HCEC 1CT (cell line): ENCODE measurements around the gene FHIT.

Source experiments
- DNase-seq: peaks from one replicate; pipeline ENCODE4 v3.0.0-alpha.2; 2017

FHIT gene

DNA sequence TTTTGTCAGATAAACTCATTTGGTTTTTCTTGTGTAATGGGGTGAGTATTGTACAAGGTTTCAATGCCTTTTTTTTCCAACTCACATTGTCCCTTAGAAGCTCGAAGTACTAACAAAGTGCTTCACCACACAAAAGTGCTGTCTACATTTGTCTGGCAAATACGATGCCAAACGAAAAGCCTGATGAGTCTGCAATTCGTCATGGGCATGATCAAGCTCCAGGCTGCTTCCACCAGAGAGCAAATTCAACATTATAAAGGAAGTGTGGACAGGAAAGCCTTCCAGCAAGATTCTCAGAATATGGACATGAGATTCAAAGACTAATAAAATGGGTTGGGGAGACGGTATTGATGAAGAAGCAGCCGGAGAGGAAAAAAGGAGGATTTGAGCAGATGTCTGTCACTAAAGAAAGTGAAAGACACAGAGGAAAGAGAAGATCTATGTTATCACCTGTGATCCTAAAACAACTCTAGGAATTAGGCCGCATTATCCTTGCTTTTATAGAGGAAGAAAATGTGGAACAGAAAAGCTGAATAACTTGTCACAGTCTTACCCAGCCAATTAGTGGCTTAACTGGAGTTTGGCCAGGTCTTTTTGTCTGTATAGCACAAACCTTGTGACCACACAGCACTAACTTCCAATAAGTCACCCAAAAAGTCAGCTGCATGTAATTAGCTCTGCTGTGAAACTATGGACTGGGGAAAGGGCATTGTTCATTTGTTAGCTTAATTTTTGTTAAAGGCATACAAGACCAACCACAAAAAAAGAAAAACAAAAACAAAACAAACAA, 494.8 kb downstream of the FHIT start:
- no peak for DNase-seq

DNA sequence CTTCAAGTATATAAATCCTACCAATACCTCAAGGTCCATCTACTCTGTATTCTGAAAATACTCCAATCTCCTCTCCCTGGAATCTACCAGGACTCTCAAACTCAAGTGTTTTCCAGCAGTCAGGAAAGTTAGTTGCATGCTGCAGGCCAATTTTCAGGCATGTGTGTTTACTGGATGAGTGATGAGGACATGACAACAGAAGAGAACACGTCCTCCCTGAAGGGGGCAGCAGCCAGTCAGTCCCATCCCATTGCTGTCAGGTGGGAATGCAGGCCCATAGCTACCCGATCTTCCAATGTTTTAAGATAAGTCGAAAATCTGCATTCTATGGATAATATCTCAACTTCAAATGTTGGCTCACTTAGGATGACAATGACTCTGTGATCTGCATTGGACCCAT, 496.2 kb downstream of the FHIT start:
- no peak for DNase-seq

DNA sequence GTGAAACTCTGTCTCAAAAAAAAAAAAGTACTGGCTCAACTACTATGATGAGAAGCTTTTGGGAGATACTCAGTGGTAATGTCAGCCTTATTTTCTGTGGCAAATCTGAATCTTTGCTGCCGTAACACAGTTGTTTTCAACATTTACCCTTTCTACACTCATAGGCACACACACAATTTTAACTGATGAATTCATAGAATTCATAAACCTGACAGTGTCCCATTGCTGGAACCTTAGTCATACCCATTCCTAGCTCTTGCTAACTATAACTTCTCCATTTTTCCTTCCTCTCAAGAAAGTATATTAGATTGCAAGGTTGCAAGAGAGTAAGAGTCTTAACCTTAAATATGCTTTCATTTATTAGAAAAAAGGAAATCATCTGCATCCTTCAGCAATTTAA, 496.6 kb downstream of the FHIT start:
- peak; percentile 11 for DNase-seq

DNA sequence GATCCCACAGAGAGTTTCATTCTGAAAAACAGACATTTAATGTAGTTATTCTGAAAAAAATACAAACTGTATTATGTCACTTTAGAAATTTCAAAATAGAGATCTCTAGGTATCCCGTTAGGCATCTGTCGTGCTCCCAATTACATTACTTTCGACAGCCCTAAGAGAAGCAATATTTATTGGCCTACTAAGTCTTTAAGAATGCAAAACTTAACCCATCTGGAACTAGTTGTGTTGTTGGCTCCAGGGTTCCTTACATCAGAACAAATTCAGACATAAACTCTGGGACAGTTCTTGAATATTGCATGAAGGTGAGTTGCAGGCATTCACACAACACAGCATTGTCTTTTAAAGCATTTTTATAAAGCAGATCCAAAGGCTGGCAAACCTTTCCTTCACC, 498.4 kb downstream of the FHIT start:
- peak; percentile 12 for DNase-seq

DNA sequence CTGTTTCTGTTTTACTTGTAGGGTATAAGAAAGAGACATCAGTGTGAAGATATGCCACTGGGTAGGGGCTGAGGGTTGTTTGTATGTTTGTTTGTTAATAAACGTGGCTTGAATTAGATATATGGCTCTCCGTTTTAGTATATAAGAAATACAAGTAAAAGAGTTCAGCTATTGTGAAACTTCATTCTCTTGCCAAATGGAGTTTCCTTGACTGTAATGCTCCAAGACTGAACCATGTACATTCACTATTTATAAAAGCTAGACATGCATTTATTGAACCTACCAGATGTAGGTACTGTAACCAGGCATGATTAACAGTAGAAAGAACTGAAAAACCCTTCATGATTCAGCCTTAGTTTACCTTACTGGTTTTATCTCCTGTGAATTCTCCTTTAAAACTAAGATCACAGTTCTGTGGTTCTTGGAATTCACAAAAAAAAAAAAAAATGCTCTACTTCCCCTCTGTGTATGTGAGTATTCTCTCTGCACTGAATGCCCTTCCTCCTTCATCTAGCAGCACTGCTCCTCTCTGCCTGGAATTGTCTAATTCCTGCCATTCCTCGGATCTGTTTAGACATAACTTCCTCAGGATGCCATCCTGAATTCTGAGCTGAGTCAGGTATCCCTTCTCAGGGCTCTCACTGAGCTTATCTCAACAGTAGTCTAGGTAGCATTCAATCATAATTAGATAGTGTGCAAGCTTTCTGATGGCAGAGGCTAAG, 504.4 kb downstream of the FHIT start:
- DNase-seq = no peak

DNA sequence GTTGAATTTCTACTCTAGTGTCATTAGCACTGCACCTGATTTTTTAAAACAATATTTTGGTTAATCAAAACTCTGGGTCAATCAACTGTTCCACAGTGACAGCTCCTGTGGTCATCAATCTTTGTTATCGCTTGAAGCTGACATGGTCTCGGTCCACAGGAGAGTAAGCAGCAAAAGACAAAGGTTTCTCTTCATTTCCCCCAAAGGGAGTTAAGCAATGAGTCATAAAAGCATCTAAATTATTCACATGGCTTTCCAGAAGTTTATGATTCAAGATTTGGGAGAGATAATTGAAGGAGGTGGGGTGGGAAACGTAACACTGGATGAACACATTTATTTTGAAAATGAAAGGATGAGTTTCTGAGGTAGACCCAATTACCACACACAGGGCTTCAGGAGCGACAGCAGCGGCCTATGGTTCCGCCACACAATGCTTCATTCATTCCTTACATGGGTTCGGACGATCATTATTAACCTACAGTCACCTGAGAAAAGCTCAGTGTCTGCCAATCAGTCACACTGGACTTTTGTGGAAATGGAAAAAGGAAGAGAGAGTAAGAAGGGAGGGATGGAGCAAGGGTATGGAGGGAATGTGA, 505.1 kb downstream of the FHIT start:
- DNase-seq = no peak

DNA sequence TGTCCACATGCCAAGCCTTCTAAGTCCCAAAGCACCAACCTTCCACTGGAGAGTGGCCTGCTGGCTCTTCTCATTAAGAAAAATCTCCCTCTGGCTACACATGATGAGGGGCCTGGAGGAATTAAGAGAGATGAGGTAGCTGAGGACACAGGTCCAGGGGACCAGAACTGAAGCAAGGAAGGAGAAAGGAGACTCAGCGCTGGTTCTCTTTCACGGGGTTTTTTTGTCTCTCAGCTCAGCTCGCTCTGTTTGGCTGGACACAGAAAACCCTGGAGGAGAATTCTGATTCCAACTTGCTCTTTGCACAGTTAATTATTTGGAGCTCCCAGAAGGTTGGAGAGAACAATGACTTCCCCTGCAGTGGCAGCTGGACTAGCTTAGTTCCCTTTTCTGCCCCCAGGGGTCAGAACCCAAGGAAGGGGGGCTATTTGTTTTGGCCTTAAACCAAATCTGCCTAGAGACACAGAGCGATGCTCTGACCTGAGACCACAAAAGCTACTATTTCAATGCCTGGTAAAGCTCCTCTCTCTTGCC, 507.6 kb downstream of the FHIT start:
- DNase-seq = no peak

DNA sequence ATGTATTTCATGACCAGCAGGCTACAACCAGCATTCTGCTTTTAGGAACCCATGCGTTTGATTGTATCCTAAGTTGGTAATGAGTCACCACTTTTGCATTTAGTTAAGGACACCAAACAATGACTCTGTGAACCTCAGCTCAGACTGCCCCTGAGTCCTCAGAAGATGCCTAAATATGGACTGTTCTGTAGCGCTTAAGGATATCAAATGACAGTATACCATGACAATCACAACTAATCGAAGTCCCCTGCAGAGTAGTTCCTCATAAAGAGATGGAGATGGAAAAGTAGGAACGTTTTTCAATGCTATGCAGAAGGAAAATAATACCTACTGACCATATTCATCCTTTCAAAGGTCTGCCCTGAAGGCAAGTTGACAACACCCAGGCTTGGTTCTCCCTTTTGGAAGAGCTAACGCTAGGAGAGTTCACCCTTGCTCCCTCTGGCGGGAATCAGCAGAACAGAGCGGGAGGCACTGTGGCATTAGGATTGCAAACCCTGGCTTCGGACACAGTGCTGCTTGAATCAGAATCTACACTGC, 508.6 kb downstream of the FHIT start:
- peak; percentile 71 for DNase-seq

DNA sequence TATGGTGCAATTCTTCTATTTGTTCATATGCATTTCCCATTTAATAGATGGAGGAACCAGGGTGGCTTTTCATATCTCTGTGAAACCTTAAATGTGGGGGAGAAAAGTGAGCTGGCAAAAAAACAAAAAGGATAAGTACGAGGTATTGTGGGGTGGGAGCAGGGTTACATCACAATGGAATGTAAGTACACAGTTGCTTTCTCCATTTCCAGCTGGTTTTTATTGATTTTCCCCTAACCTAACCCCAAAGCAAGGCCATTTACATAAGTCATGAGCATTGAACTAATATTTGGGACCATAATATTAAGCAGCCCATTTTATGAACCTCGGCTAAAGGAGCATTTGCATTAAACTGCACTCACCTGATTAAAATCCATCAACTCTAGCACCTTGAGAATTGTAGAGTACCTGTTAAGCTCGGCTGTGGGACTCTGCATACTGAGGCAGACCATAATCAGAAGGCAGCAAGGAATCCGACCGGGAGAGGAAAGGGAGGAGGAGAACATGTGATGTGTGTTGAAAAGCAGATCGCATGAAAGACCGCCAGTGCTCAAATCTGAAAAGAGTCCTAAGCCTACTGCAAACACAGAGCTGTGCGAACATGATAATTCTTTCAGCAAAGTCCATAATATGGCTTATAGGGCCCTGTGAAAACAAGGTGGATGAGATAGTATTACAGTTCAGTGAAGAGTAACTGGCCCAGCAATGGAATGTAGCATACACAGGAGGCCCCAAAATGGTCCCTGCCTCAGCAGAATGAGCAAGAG, 513.4 kb downstream of the FHIT start:
- no peak for DNase-seq

DNA sequence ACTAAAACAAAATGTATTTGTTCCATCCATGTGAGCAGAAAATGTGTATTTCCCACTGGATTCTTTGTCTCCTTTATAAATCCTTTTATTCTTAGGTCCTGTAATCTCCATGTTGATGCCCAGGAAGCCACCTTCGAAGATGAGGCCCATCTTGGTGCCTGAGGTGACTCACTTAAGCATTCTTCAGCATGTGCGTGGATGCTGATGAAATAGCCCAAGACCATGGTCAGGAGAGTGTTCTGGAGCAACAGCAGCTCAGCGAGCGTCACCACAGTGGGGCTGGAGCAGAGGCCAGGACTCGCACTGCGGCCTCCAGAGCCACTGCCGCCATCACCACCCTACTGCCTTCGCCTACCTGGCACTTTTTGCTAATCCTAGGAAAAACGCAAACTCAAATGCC, 520.9 kb downstream of the FHIT start:
- no peak for DNase-seq

DNA sequence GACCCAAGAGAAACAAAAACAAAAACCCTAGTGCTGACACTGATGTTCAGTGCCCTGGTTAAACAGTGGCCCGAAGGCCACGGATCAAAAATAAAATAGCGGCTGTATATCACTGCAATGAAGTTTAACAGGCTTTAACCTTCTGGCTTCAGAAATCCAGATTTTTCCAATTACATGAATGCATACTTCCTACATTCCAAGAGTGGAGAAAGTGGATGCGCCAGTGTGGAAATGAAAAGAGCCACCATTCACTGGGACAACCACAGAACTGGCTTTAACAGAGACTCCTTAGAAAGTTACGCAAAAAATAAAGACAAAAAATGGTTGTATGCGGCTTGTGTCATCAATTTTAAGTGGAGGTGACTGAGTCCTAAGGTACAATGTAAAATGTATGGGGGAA, 522.2 kb downstream of the FHIT start:
- DNase-seq = no peak

DNA sequence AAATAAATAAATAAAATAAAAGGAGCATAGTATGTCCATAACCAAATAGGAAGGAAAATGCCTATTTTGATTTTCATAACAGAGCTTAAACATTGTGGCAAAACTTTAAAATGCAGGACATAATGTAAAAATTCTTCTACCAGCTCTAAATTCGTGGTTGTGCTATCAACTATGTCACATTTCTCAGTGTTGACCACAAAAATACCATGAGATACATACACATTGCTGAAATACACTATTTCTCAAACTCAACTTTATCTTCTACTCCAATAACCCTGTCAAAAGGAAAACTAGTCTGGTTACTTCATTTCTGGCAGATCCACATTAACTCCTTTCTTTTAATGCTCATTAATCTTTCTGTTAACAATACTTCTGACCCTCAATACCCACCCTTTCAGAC, 523.2 kb downstream of the FHIT start:
- no peak for DNase-seq

DNA sequence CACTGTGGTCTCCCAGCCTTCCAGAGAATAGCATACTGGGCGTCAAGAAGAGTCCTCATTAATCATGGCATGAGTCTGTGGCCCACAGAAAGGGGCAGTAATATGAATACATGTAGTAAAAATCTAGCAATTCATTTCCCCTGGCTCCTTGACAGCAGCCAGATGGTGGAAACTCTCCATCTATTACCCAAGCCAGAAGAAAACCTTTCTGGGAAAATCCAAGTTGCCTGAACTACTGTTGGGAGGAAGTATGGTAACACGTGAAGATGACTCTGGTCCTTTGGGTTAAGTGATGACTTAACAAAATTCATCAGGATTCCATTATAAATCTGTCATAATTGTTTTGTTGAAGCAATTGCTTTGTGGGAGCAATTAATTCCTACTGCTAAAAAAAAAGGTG, 530.5 kb downstream of the FHIT start:
- peak; percentile 37 for DNase-seq

DNA sequence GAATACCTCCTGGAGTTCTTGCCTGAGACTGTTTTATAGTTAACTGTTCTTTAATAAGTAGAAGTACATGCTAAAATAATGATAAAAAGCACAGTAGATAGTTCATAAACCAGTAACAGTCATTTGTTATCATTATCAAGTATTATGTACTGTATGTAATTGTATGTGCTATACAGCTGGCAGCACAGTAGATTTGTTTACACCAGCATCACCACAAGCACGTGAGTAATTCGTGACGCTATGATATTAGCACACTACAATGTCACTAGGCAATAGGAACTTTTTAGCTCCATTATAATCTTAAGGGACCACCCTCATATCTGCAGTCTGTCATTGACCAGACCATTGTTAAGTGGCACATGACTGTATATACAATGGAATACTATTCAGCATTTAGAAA, 534.7 kb downstream of the FHIT start:
- no peak for DNase-seq

DNA sequence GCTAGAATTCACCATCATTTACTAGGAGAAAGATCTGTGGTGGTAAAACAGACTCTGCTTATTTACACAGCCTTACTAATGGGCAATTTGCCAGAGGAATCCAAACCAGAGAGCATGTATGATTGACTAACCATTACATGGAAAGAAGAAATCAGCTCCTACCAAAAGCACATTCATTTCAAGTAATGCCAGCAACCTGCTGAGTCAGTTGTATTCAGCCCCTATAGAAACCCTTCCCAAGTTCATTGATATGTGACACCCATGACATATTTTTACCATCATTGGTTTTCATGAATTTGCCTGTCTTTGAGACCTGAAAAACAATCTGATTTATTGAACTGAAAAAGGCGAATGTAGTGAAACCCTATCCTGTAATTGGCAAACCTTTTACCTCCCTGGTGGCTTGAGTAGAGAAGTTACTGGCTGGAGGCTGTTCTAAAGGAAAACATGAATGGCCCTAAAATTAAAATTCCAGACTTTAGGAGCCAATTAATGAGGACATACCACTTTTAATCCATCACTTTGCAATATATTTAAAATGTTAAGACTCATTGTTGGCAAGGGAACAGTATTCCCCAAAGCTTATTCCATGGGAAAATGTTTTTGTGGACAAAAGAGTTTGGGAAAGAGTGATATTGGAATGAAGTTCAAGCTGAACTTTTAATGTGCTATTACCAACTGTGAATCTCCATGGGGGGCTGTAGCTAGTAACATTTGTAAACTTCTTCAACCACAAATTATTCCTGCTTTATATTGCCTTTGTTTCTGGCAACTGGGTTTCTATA, 542.9 kb downstream of the FHIT start:
- peak; percentile 38 for DNase-seq

DNA sequence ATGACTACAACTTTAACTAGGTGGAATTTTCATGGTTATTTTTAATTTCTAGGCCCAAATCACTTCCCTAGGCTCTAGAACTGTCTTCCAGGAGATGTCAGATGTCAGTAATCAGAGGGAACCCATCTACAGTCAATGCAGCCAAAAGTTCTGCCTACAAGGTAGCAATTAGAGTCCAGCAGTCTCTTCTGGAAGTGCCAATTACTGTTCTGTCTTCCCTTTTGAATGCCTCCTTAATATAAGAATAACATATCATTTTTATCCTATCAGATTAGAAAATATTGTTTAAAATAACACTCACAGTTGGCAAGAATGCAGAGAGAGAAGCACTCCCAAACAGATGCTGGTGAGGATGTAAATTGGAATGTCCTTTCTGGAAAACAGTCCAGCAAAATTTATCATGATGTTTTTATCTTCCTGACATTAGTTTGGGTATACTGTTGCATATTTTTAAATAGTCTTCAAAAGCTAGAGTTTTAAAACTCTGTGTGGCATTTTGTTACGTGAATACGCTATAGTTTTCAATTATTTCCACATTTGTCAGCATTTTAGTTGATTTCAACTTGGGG, 543.7 kb downstream of the FHIT start:
- DNase-seq = peak; percentile 34

DNA sequence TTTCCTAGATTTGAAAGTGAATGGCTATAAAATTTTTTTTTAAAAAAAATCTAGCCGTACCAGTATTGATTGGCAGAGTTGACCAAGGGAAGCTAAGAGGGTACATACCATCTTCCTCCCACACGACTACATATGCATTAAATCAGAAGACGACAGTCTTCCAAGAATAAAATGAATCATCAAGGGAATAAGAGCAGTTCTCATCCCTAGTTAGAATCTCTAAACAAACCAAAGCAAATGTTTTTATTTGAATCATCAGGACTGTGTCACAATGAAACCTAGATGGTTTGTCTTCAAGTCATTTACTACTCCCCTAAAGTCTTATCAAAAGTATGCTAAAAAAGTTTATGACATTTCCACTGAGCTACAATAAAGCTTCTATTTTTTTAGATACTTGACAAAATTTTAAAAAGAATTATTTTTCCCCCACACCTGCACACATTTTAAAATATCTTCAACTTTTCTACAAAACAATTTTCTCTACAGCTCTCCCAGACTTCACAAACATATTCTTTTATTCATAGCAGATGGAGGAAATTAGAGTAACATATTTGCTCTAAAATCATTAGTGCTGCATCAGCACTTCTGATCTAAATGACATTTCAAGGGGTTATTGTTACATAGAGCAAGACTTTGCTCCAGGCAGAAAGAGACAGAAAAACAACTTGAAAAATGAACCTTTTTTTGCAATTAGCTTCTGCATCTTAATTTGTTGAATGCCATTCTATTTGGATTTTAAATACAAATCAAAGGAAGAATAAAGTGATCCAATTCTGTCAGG, 547.1 kb downstream of the FHIT start:
- peak; percentile 57 for DNase-seq

DNA sequence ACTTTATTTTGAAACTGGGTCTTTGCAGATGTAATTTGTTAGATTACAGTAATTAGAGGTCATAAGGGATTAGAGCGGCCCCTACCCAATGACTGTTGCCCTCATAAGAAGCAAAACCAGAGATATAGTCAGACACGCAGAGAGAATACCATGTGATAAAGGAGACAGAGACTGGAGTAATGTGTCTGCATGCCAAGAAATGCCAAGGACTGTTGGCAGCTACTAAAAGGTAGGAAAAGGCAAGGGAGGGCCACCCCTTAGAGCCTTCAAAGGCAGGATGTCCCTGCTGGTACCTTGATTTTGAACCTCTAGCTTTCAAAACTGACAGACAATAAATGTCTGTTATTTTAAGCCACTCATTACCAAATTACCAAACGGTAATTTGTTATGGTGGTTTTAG, 548.2 kb downstream of the FHIT start:
- DNase-seq = no peak

DNA sequence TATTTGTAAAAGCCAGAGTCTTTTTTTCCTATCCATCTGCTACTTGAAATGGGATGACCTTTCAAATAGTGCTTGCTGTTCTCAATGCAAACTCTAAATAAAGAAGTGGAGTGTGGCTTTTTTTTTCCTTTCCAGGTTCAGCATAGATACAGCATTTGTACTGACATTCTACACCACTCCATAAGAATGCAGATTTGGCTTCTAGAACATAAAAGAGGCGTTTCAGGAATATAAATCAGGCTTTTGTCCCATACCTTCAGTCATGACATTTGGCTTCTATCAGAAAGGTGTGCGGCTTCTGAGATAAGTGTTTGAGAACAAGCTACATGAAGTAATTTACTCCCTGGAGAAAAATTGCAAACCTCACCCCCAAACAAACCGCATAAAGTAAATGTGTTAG, 553.1 kb downstream of the FHIT start:
- DNase-seq = no peak

DNA sequence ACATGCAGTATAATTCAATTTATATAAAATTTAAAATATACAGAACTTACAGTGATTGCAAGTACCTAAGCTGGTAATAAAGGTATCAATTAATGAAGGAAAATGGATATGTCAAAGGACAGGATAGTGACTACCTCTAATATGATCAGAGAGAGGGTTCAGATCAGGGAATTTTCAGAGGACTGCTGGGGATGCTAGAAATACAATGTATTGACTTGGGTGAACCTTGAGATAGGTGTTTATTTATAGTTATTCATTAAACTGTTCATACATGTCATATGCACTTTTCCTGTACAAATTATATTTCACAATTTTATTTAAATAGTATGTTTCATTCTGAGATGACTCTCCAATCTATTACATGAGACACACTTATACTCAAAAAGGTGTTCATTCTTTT, 554.1 kb downstream of the FHIT start:
- no peak for DNase-seq
